SU-DHL-6 (cell line): ENCODE measurements around the gene ICAM1.

Source experiments
- H2AFZ ChIP-seq: fragments of 200-600 bp; sonication (generic); 2 replicates; pipeline ENCODE4 v1.6.1; 2014; ENCODE audit warnings: low read depth, mild to moderate bottlenecking, moderate library complexity, mixed read lengths, antibody characterized with exemption, low read length; ENCODE audit not compliant: severe bottlenecking
- H3F3A ChIP-seq: fragments of 200-600 bp; shearing (Covaris generic); 2 replicates; pipeline ENCODE4 v1.6.0; 2016; ENCODE audit warnings: antibody characterized with exemption, mild to moderate bottlenecking; ENCODE audit not compliant: insufficient read depth
- H3K27ac ChIP-seq: fragments of 200-600 bp; sonication (generic); 2 replicates; pipeline ENCODE4 v1.5.1; 2016; ENCODE audit warnings: low read depth, mild to moderate bottlenecking, low read length, moderate library complexity, mixed read lengths
- H3K27me3 ChIP-seq: fragments of 200-600 bp; sonication (generic), shearing (Covaris generic); 2 replicates; pipeline ENCODE4 v1.6.0; 2014; ENCODE audit warnings: mild to moderate bottlenecking, low read length
- H3K36me3 ChIP-seq: fragments of 200-600 bp; sonication (generic); 2 replicates; pipeline ENCODE4 v1.6.1; 2014; ENCODE audit warnings: mild to moderate bottlenecking, low read length, mixed read lengths
- H3K4me2 ChIP-seq: fragments of 300-600, 200-600 bp; shearing (Covaris generic), sonication (generic); 2 replicates; pipeline ENCODE4 v1.6.0; 2014; ENCODE audit warnings: low read length, low read depth, mild to moderate bottlenecking; ENCODE audit not compliant: poor library complexity, severe bottlenecking
- H3K4me3 ChIP-seq: fragments of 200-600 bp; sonication (generic); 2 replicates; pipeline ENCODE4 v1.5.1; 2014; ENCODE audit warnings: antibody characterized with exemption, low read length, mild to moderate bottlenecking, mixed read lengths; ENCODE audit not compliant: insufficient read depth, poor library complexity, severe bottlenecking
- H3K79me2 ChIP-seq: fragments of 200-600 bp; sonication (generic); 2 replicates; pipeline ENCODE4 v1.6.1; 2014; ENCODE audit warnings: mild to moderate bottlenecking, low read length, moderate library complexity; ENCODE audit not compliant: insufficient read depth
- H3K9ac ChIP-seq: fragments of 200-600 bp; sonication (generic); 2 replicates; pipeline ENCODE4 v1.7.0; 2014; ENCODE audit warnings: mild to moderate bottlenecking, low read length
- H3K9me2 ChIP-seq: fragments of 200-600 bp; sonication (generic); replicated peaks from 2 replicates; pipeline ENCODE4 v1.6.1; 2014; ENCODE audit warnings: low read length; ENCODE audit not compliant: insufficient read depth
- H3K9me3 ChIP-seq: fragments of 200-600 bp; sonication (generic); 2 replicates; pipeline ENCODE4 v1.6.1; 2014; ENCODE audit warnings: low read length, mixed read lengths; ENCODE audit not compliant: insufficient read depth
- H4K20me1 ChIP-seq: fragments of 200-600 bp; sonication (generic); 2 replicates; pipeline ENCODE4 v1.6.1; 2014; ENCODE audit warnings: low read depth, mild to moderate bottlenecking, antibody characterized with exemption, low read length, moderate library complexity, mixed read lengths
- CTCF ChIP-seq: fragments of 200-600 bp; sonication (generic); IDR thresholded peaks from one replicate; pipeline ENCODE4 v1.5.1; 2017; ENCODE audit warnings: antibody characterized with exemption, mild to moderate bottlenecking, low read length, moderate library complexity; ENCODE audit not compliant: insufficient read depth, poor library complexity, severe bottlenecking
- EZH2phosphoT487 ChIP-seq: fragments of 200-600 bp; sonication (generic), shearing (Covaris generic); conservative IDR thresholded peaks from 2 replicates; pipeline ENCODE4 v1.6.1; 2018; ENCODE audit warnings: mild to moderate bottlenecking, antibody characterized with exemption, low read length, moderate library complexity, mixed read lengths

Gene ICAM1

GRCh38 chr19:10252707-10253106 lies 18.2 kb upstream of the ICAM1 start:
- H3K4me3 ChIP-seq, result peak overlapping the region; percentile 87
- H3K36me3 ChIP-seq, result 0 out of 2 replicates have a peak, but pooled peaks cover 3% of the 10 kb centered on the region
- H3K9ac ChIP-seq, result peak overlapping the region; percentile 87
- H3K4me2 ChIP-seq, result peak overlapping the region; percentile 87
- H3K9me2 ChIP-seq, result no peaks in the 10 kb centered on the region
- peaks cover 16% of the 10 kb centered on the region for H3F3A ChIP-seq
- no peaks in the 10 kb centered on the region for H3K9me3 ChIP-seq
- TF ChIP-seq EZH2phosphoT487 (no peak), CTCF (no peak)
- H4K20me1 ChIP-seq, result no peaks in the 10 kb centered on the region
- H3K27me3 ChIP-seq, result no peaks in the 10 kb centered on the region
- no peak overlapping the region for H2AFZ ChIP-seq
- H3K27ac ChIP-seq, result peak overlapping the region; percentile 67; the same call in 1 of the 2 replicates
- peaks cover 24% of the 10 kb centered on the region for H3K79me2 ChIP-seq

GRCh38 chr19:10254244-10254643 lies 16.7 kb upstream of the ICAM1 start:
- H3K9ac ChIP-seq, result no peak overlapping the region
- TF ChIP-seq EZH2phosphoT487, result no peak
- no peak for TF ChIP-seq CTCF
- H3K27me3 ChIP-seq, result no peaks in the 10 kb centered on the region
- no peaks in the 10 kb centered on the region for H4K20me1 ChIP-seq
- no peaks in the 10 kb centered on the region for H3K9me3 ChIP-seq
- H3K79me2 ChIP-seq, result peaks cover 24% of the 10 kb centered on the region
- no peak overlapping the region for H3K27ac ChIP-seq
- H2AFZ ChIP-seq, result no peak overlapping the region
- no peak overlapping the region for H3K4me3 ChIP-seq
- 0 out of 2 replicates have a peak, but pooled peaks cover 3% of the 10 kb centered on the region for H3K36me3 ChIP-seq
- H3K4me2 ChIP-seq, result no peak overlapping the region
- H3K9me2 ChIP-seq, result no peaks in the 10 kb centered on the region
- peaks cover 4% of the 10 kb centered on the region; the same call in 1 of the 2 replicates for H3F3A ChIP-seq

- peaks cover 7% of the 10 kb centered on the region; the same call in 1 of the 2 replicates for H3F3A ChIP-seq
- no peaks in the 10 kb centered on the region for H3K9me2 ChIP-seq
- H3K79me2 ChIP-seq, result peaks cover 24% of the 10 kb centered on the region
- H3K4me2 ChIP-seq, result no peak overlapping the region
- H3K27ac ChIP-seq, result no peak overlapping the region
- H3K4me3 ChIP-seq, result no peak overlapping the region
- no peaks in the 10 kb centered on the region for H3K9me3 ChIP-seq
- 0 out of 2 replicates have a peak, but pooled peaks cover 3% of the 10 kb centered on the region for H3K36me3 ChIP-seq
- H4K20me1 ChIP-seq, result no peaks in the 10 kb centered on the region
- no peak for TF ChIP-seq CTCF
- no peak overlapping the region for H2AFZ ChIP-seq
- no peaks in the 10 kb centered on the region for H3K27me3 ChIP-seq
- H3K9ac ChIP-seq, result no peak overlapping the region
These were observed 15.6 kb upstream of the ICAM1 start for GRCh38 chr19:10255358-10255757.
